ENCODE data around the gene GDF15.
"Not testable (repeated sequence)": the region's sequence is repeated elsewhere in the genome, so short reads cannot be mapped to it uniquely, and the experiment has no call there.

Gene GDF15

GRCh38 chr19:18385675-18386542, at the start of gene GDF15:
Gene GDF15, plus strand, starts transcription at chr19:18386158. Its CDS starts 32 bp downstream, at chr19:18386190.
- peaks cover 22% of the 10 kb centered on the region for H3K27me3 Mint-ChIP-seq
- H3K4me3 Mint-ChIP-seq, result no peak within 1 kb of the TSS
- H3K27ac Mint-ChIP-seq, result no peak within 1 kb of the TSS

GRCh38 chr19:18338541-18338940, 47.4 kb upstream of the GDF15 start:
- Mint-ChIP-seq H3K36me3 (no peaks in the 10 kb centered on the region), H3K9me3 (ENCODE audit: low read depth) (no peaks in the 10 kb centered on the region), H3K27ac (no peak overlapping the region), H3K4me3 (no peak overlapping the region), H3K4me1 (ENCODE audit: low read depth) (peaks cover 9% of the 10 kb centered on the region), H3K27me3 (no peaks in the 10 kb centered on the region)

More at GRCh38 chr19:18385675-18386542, at the start of gene GDF15:
- no peaks in the 10 kb centered on the region for H3K9me3 Mint-ChIP-seq (ENCODE audit: low read depth)
- no peaks in the 10 kb centered on the region for H3K36me3 Mint-ChIP-seq
- peaks cover 4% of the 10 kb centered on the region for H3K4me1 Mint-ChIP-seq (ENCODE audit: low read depth)

GRCh38 chr19:18339723-18340122, 46.2 kb upstream of the GDF15 start:
- H3K4me3 Mint-ChIP-seq, result peak overlapping the region; percentile 87
- no peaks in the 10 kb centered on the region for H3K27me3 Mint-ChIP-seq
- H3K9me3 Mint-ChIP-seq (ENCODE audit: low read depth), result no peaks in the 10 kb centered on the region
- H3K36me3 Mint-ChIP-seq, result no peaks in the 10 kb centered on the region
- H3K27ac Mint-ChIP-seq, result peak overlapping the region; percentile 46
- peaks cover 9% of the 10 kb centered on the region for H3K4me1 Mint-ChIP-seq (ENCODE audit: low read depth)

GRCh38 chr19:18340190-18340989, 45.6 kb upstream of the GDF15 start, which contains the start of gene PGPEP1:
Gene PGPEP1, plus strand, starts transcription at chr19:18340598. Its CDS starts 84 bp downstream, at chr19:18340682.
- no peaks in the 10 kb centered on the region for H3K27me3 Mint-ChIP-seq
- H3K36me3 Mint-ChIP-seq, result no peaks in the 10 kb centered on the region
- peak within 1 kb of the TSS; percentile 95 for H3K27ac Mint-ChIP-seq
- H3K4me1 Mint-ChIP-seq (ENCODE audit: low read depth), result peaks cover 9% of the 10 kb centered on the region
- H3K4me3 Mint-ChIP-seq, result peak within 1 kb of the TSS; percentile 87
- H3K9me3 Mint-ChIP-seq (ENCODE audit: low read depth), result no peaks in the 10 kb centered on the region

GRCh38 chr19:18340990-18341868, 44.7 kb upstream of the GDF15 start:
- H3K9me3 Mint-ChIP-seq (ENCODE audit: low read depth), result no peaks in the 10 kb centered on the region
- no peaks in the 10 kb centered on the region for H3K27me3 Mint-ChIP-seq
- peak overlapping the region; percentile 95 for H3K27ac Mint-ChIP-seq
- peak overlapping the region; percentile 84 for H3K4me3 Mint-ChIP-seq
- peaks cover 13% of the 10 kb centered on the region for H3K4me1 Mint-ChIP-seq (ENCODE audit: low read depth)
- no peaks in the 10 kb centered on the region for H3K36me3 Mint-ChIP-seq

GRCh38 chr19:18342090-18342632, 43.8 kb upstream of the GDF15 start:
- peak overlapping the region; percentile 47 for H3K27ac Mint-ChIP-seq

GRCh38 chr19:18344582-18344950, 41.4 kb upstream of the GDF15 start:
- no peaks in the 10 kb centered on the region for H3K27me3 Mint-ChIP-seq
- no peaks in the 10 kb centered on the region for H3K36me3 Mint-ChIP-seq
- H3K4me3 Mint-ChIP-seq, result no peak overlapping the region
- peaks cover 16% of the 10 kb centered on the region for H3K4me1 Mint-ChIP-seq (ENCODE audit: low read depth)
- H3K9me3 Mint-ChIP-seq (ENCODE audit: low read depth), result no peaks in the 10 kb centered on the region
- no peak overlapping the region for H3K27ac Mint-ChIP-seq

More at GRCh38 chr19:18342090-18342632, 43.8 kb upstream of the GDF15 start:
- H3K4me1 Mint-ChIP-seq (ENCODE audit: low read depth), result peaks cover 13% of the 10 kb centered on the region
- H3K4me3 Mint-ChIP-seq, result peak overlapping the region; percentile 84
- no peaks in the 10 kb centered on the region for H3K36me3 Mint-ChIP-seq
- no peaks in the 10 kb centered on the region for H3K27me3 Mint-ChIP-seq
- H3K9me3 Mint-ChIP-seq (ENCODE audit: low read depth), result no peaks in the 10 kb centered on the region

GRCh38 chr19:18345296-18345695, 40.7 kb upstream of the GDF15 start:
- Mint-ChIP-seq H3K4me3 (no peak overlapping the region), H3K27me3 (no peaks in the 10 kb centered on the region), H3K9me3 (ENCODE audit: low read depth) (no peaks in the 10 kb centered on the region), H3K27ac (no peak overlapping the region), H3K4me1 (ENCODE audit: low read depth) (peaks cover 14% of the 10 kb centered on the region), H3K36me3 (peaks cover 2% of the 10 kb centered on the region)

GRCh38 chr19:18346091-18346490, 39.9 kb upstream of the GDF15 start:
- no peaks in the 10 kb centered on the region for H3K27me3 Mint-ChIP-seq
- H3K9me3 Mint-ChIP-seq (ENCODE audit: low read depth), result no peaks in the 10 kb centered on the region
- H3K4me1 Mint-ChIP-seq (ENCODE audit: low read depth), result peaks cover 14% of the 10 kb centered on the region
- no peak overlapping the region for H3K4me3 Mint-ChIP-seq
- H3K27ac Mint-ChIP-seq, result no peak overlapping the region
- H3K36me3 Mint-ChIP-seq, result peaks cover 4% of the 10 kb centered on the region

- Mint-ChIP-seq H3K36me3 (peaks cover 4% of the 10 kb centered on the region), H3K27me3 (no peaks in the 10 kb centered on the region), H3K4me3 (no peak overlapping the region)
Observed at GRCh38 chr19:18348171-18348570, 37.8 kb upstream of the GDF15 start.

GRCh38 chr19:18348818-18349339, 37.1 kb upstream of the GDF15 start:
- H3K27ac Mint-ChIP-seq; H3K4me1 Mint-ChIP-seq (ENCODE audit: low read depth): not testable (repeated sequence)

More at GRCh38 chr19:18348171-18348570, 37.8 kb upstream of the GDF15 start:
- no peak overlapping the region for H3K27ac Mint-ChIP-seq
- H3K9me3 Mint-ChIP-seq (ENCODE audit: low read depth), result no peaks in the 10 kb centered on the region
- peaks cover 8% of the 10 kb centered on the region for H3K4me1 Mint-ChIP-seq (ENCODE audit: low read depth)

GRCh38 chr19:18349524-18350128, 36.3 kb upstream of the GDF15 start:
- Mint-ChIP-seq H3K36me3 (peaks cover 6% of the 10 kb centered on the region), H3K4me3 (no peak overlapping the region), H3K27ac (no peak overlapping the region), H3K4me1 (ENCODE audit: low read depth) (peaks cover 8% of the 10 kb centered on the region), H3K9me3 (ENCODE audit: low read depth) (no peaks in the 10 kb centered on the region), H3K27me3 (no peaks in the 10 kb centered on the region)

More at GRCh38 chr19:18348818-18349339, 37.1 kb upstream of the GDF15 start:
- not testable (repeated sequence) for H3K9me3 Mint-ChIP-seq (ENCODE audit: low read depth); H3K4me3 Mint-ChIP-seq; H3K36me3 Mint-ChIP-seq; H3K27me3 Mint-ChIP-seq

GRCh38 chr19:18350490-18350889, 35.5 kb upstream of the GDF15 start:
- H3K4me3 Mint-ChIP-seq, result no peak overlapping the region
- H3K27ac Mint-ChIP-seq, result no peak overlapping the region
- H3K27me3 Mint-ChIP-seq, result no peaks in the 10 kb centered on the region
- H3K4me1 Mint-ChIP-seq (ENCODE audit: low read depth), result peaks cover 8% of the 10 kb centered on the region
- H3K9me3 Mint-ChIP-seq (ENCODE audit: low read depth), result no peaks in the 10 kb centered on the region
- peaks cover 6% of the 10 kb centered on the region for H3K36me3 Mint-ChIP-seq
